ENCODE measurements around the gene SLC25A26. TPM values are rescaled to one million over a fixed set of nuclear protein-coding genes. Genes with fewer than 3 reads are reported as not detected.
"Not testable (repeated sequence)": the region's sequence is repeated elsewhere in the genome, so short reads cannot be mapped to it uniquely, and the experiment has no call there.

Gene SLC25A26
- total RNA-seq, 6 experiments from 2014 or later = 12.8 to 16.3 (median 13.6) TPM

DNA sequence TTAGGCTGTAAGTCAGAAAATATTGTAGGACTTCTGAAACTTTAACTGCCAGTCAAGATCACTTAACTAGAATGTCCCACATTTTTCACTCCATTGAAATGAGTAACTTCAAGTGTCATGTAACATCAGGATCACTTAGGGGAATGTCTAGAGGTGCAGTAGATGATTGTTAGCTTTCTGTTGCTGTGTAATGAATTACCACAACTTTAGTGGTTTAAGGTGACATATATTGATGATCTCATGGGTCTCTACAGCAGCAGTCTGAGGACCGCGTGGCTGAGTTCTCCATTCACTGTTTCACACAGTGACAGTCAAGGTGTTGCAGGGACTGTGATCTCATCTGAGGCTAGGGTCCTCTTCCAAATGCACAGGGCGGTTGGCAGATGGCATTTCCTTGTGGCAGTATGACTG, 82.7 kb downstream of the SLC25A26 start:
- TF ChIP-seq, protein P1, sequence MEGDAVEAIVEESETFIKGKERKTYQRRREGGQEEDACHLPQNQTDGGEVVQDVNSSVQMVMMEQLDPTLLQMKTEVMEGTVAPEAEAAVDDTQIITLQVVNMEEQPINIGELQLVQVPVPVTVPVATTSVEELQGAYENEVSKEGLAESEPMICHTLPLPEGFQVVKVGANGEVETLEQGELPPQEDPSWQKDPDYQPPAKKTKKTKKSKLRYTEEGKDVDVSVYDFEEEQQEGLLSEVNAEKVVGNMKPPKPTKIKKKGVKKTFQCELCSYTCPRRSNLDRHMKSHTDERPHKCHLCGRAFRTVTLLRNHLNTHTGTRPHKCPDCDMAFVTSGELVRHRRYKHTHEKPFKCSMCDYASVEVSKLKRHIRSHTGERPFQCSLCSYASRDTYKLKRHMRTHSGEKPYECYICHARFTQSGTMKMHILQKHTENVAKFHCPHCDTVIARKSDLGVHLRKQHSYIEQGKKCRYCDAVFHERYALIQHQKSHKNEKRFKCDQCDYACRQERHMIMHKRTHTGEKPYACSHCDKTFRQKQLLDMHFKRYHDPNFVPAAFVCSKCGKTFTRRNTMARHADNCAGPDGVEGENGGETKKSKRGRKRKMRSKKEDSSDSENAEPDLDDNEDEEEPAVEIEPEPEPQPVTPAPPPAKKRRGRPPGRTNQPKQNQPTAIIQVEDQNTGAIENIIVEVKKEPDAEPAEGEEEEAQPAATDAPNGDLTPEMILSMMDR (IDR thresholded peaks at IDR 0.05) = no peak
- Mint-ChIP-seq H3K36me3 (ENCODE audit: low read depth) (no peaks in the 10 kb centered on the region), H3K4me1 (ENCODE audit: low read depth) (no peaks in the 10 kb centered on the region), H3K27ac (no peak overlapping the region), H3K4me3 (no peak overlapping the region), H3K27me3 (ENCODE audit: insufficient read depth) (no peaks in the 10 kb centered on the region; the same call in 1 of the 2 replicates), H3K9me3 (no peaks in the 10 kb centered on the region)
- DNase-seq = no peak

DNA sequence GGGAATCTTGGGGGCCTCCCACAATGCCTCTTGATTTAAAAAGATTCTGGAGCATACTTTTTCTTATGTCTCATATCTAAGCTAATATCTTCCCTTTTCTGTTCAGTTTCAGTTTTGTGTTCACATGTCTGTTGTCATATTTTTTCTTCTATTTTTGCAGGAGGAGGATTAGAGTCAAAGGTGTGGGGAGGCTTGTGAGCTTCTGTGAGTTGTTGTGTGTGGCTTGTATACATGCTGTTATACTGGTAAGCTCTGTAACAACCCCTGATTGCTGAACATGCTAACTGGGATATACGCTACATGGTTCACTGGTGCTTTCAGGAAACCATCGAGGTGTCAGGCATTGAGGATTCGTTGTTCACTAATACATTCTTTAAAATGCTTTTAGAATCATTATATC, 83.5 kb downstream of the SLC25A26 start:
- Mint-ChIP-seq H3K4me3 (no peak overlapping the region), H3K36me3 (ENCODE audit: low read depth) (no peaks in the 10 kb centered on the region), H3K4me1 (ENCODE audit: low read depth) (no peaks in the 10 kb centered on the region), H3K27me3 (ENCODE audit: insufficient read depth) (no peaks in the 10 kb centered on the region; the same call in 1 of the 2 replicates), H3K27ac (no peak overlapping the region), H3K9me3 (no peaks in the 10 kb centered on the region)
- TF ChIP-seq, protein P1 (IDR thresholded peaks at IDR 0.05) = no peak
- no peak for DNase-seq

DNA sequence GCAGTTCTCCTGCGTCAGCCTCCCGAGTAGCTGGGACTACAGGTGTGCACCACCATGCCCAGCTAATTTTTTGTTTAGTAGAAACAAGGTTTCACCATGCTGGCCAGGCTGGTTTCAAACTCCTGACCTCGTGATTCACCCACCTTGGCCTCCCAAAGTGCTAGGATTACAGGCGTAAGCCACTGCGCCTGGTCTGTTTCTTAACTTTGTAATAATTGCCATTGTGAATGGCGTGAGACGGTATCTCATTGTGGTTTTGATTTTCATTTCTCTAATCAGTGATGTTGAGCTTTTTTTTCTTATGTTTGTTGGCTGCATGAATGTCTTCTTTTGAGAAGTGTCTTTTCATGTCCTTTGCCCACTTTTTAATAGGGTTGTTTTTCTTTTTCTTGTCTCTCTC, 85.3 kb downstream of the SLC25A26 start:
- not testable (repeated sequence) for H3K4me3 Mint-ChIP-seq; DNase-seq; H3K27ac Mint-ChIP-seq; H3K4me1 Mint-ChIP-seq (ENCODE audit: low read depth); H3K36me3 Mint-ChIP-seq (ENCODE audit: low read depth); H3K27me3 Mint-ChIP-seq (ENCODE audit: insufficient read depth); H3K9me3 Mint-ChIP-seq

DNA sequence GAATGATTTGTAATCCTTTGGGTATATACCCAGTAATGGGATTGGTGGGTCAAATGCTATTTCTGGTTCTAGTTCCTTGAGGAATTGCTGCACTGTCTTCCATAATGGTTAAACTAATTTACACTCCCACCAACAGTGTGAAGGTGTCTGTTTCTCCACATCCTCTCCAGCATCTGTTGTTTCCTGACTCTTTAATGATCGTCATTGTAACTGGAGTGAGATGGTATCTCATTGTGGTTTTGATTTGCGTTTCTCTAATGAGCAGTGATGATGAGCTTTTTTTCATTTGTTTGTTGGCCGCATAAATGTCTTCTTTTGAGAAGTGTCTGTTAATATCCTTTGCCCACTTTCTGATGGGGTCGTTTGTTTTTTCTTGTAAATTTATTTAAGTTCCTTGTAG, 86.2 kb downstream of the SLC25A26 start:
- not testable (repeated sequence) for H3K4me3 Mint-ChIP-seq; H3K4me1 Mint-ChIP-seq (ENCODE audit: low read depth); H3K36me3 Mint-ChIP-seq (ENCODE audit: low read depth); H3K27ac Mint-ChIP-seq; DNase-seq; H3K9me3 Mint-ChIP-seq; H3K27me3 Mint-ChIP-seq (ENCODE audit: insufficient read depth)

DNA sequence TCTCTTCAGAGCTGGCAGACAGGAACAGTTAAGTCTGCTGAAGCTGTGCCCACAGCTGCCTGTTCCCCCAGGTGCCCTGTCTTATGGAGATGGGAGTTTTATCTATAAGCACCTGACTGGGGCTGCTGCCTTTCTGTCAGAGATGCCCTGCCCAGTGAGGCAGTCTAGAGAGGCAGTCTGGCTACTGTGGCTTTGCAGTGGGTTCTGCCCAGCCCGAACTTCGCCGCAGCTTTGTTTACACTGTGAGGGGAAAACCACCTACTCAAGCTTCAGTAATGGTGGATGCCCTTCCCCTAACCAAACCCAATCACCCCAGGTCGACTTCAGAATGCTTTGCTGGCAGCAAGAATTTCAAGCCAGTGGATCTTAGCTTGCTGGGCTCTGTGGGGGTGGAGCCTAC, 91.2 kb downstream of the SLC25A26 start:
- H3K36me3 Mint-ChIP-seq (ENCODE audit: low read depth) = peaks cover 4% of the 10 kb centered on the region; the same call in 1 of the 2 replicates
- H3K27ac Mint-ChIP-seq = no peak overlapping the region
- peaks cover 2% of the 10 kb centered on the region; the same call in 1 of the 2 replicates for H3K27me3 Mint-ChIP-seq (ENCODE audit: insufficient read depth)
- TF ChIP-seq, protein P1 (IDR thresholded peaks at IDR 0.05) = no peak
- no peak for DNase-seq
- H3K9me3 Mint-ChIP-seq = no peaks in the 10 kb centered on the region
- H3K4me1 Mint-ChIP-seq (ENCODE audit: low read depth) = no peaks in the 10 kb centered on the region
- H3K4me3 Mint-ChIP-seq = no peak overlapping the region

DNA sequence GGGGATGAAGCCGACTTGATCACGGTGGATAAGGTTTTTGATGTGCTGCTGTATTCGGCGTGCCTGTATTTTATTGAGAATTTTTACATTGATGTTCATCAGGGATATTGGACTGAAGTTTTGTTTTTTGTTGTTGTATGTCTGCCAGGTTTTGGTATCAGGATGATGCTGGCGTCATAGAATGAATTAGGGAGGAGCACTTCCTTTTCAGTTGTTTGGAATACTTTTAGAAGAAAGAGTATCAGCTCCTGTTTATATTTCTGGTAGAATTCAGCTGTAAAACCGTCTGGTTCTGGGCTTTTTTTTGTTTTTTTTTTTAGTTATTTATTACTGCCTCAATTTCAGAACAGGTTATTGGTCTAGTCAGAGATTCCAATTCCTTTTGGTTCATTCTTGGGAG, 93.7 kb downstream of the SLC25A26 start:
- H3K36me3 Mint-ChIP-seq (ENCODE audit: low read depth) = peaks cover 4% of the 10 kb centered on the region; the same call in 1 of the 2 replicates
- H3K4me3 Mint-ChIP-seq = no peak overlapping the region
- TF ChIP-seq, protein P1 (IDR thresholded peaks at IDR 0.05) = no peak
- H3K27me3 Mint-ChIP-seq (ENCODE audit: insufficient read depth) = peaks cover 2% of the 10 kb centered on the region; the same call in 1 of the 2 replicates
- no peak overlapping the region for H3K27ac Mint-ChIP-seq
- DNase-seq = no peak
- H3K4me1 Mint-ChIP-seq (ENCODE audit: low read depth) = no peaks in the 10 kb centered on the region
- no peaks in the 10 kb centered on the region for H3K9me3 Mint-ChIP-seq
